HG03097 (cell line): ENCODE data around the gene SLC35A5.
A peak's percentile ranks its signal among the peaks of the same experiment; 100 is the strongest.

Experiments used
- ATAC-seq: cut with Tn5 transposase; IDR thresholded peaks from one replicate; pipeline ENCODE4 v1.9.1; 2021; ENCODE audit not compliant: unreplicated experiment, low FRiP score

The SLC35A5 gene

GRCh38 chr3:112617285-112617684 is 55.4 kb downstream of the SLC35A5 start:
- no peak for ATAC-seq

- peak; percentile 44 for ATAC-seq
Observed at GRCh38 chr3:112619295-112619694, 57.5 kb downstream of the SLC35A5 start.

- ATAC-seq: no peak
Observed at GRCh38 chr3:112623213-112623612, 61.4 kb downstream of the SLC35A5 start.

GRCh38 chr3:112623717-112624116 is 61.9 kb downstream of the SLC35A5 start:
- no peak for ATAC-seq

GRCh38 chr3:112627419-112627818 is 65.6 kb downstream of the SLC35A5 start:
- ATAC-seq: no peak

GRCh38 chr3:112627919-112628466 is 66.1 kb downstream of the SLC35A5 start:
- ATAC-seq: no peak

GRCh38 chr3:112629425-112629824 is 67.6 kb downstream of the SLC35A5 start:
- ATAC-seq: no peak

- ATAC-seq: no peak
Observed at GRCh38 chr3:112631257-112631656, 69.4 kb downstream of the SLC35A5 start.

- no peak for ATAC-seq
Observed at GRCh38 chr3:112632596-112632995, 70.8 kb downstream of the SLC35A5 start.

GRCh38 chr3:112633191-112633590 is 71.3 kb downstream of the SLC35A5 start:
- no peak for ATAC-seq

- no peak for ATAC-seq
Observed at GRCh38 chr3:112633757-112634156, 71.9 kb downstream of the SLC35A5 start.

- no peak for ATAC-seq
Observed at GRCh38 chr3:112634786-112635541, 73.1 kb downstream of the SLC35A5 start.
